GM21515 (cell line): ENCODE measurements around the gene MARCHF6.
"Not testable (repeated sequence)": the region's sequence is repeated elsewhere in the genome, so short reads cannot be mapped to it uniquely, and the experiment has no call there.

Experiments used
- ATAC-seq: cut with Tn5 transposase; IDR thresholded peaks from one replicate; pipeline ENCODE4 v1.9.1; 2021; ENCODE audit not compliant: unreplicated experiment

The MARCHF6 gene

DNA sequence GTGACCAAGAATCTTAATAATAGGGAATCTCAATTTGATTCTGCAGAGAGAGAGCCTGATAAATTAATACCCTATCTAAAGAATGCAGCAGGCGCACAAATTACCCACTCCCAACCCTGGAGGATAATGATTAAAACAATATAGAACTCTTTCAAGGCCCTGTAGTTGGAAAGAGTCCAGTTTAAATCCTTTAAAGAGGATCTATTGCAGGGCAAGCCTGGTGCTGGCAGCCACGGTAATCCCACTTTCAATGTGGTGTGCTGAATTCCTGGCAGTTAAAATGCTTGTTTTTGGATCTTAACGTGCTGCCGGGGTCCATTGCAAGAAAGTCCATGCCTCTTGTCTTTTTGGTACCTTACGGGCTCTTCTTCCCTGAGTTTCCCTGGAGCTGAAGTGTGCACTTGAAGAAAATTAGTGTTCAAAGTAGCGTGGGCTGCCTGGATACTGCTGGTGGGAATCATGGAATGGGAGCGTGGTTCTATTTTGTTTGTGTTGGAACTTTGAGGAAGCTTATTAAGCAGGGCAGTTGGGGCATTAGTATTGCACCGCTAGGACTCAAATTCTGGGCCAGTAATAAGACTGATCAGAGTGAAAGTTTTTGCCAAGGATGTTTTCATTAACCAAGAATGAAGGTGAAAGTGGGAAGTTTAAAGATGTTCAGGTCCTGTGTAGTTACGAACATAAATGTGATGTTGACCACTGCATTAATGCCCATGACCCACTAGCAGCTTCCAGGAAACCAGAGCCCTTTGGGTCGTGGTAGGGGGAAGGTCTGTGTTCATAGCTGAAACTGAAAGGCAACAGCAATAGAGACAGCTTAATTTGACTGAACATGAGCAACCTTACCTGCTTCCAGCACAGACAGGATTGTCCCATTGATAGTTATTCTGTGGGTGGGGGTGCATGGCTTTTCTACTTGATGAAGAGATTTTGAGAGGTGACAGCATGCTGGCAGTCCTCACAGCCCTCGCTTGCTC lies 20.8 kb downstream of the MARCHF6 start:
- no peak for ATAC-seq

DNA sequence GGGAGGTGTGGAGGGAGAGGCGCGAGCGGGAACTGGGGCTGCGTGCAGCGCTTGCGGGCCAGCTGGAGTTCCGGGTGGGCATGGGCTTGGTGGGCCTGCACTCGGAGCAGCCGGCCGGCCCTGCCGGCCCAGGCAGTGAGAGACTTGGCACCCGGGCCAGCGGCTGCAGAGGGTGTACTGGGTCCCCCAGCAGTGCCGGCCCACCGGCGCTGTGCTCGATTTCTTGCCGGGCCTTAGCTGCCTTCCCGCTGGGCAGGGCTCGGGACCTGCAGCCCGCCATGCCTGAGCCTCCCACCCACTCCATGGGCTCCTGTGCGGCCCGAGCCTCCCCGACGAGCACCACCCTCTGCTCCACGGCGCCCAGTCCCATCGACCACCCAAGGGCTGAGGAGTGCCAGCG lies 21.7 kb downstream of the MARCHF6 start:
- ATAC-seq, result not testable (repeated sequence)

DNA sequence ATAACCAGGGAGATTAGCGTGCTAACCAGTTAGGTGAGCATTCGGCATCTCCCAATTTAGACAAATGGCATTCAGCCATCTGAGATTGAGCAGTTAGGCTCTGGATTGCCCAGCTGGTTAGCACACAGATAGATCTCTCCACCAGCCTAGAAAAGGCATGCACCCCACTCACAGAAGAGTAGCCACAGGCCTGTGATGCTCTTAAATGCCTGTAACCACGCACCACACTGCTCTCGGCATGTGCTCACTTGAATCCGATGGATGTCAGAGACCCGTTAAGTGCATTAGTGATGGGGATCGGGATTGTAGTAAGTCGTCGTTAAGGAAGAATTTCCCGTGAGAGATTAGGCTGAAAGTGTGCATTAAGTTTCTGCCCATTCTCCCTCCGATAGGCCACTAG lies 23.0 kb downstream of the MARCHF6 start:
- ATAC-seq, result no peak

DNA sequence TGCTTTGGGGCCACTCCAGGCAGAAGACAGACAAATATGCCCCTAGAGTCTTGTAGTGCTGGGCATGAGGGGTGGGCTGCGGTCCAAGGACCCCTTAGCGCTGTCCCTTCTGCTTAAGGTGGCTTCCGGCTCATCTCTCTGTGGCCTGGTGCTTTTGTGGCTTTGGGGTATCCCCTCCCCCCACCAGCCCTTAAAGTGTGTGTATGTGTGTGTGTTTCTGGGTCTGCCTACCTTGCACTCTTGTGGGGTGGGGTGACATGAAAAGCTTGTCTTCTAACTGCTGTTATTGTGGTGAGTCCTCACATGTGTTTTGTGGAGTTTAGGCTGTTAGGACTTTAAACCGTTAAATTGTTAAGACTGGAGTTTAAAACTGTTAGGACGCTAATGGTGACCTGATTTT lies 23.6 kb downstream of the MARCHF6 start:
- ATAC-seq, result no peak

DNA sequence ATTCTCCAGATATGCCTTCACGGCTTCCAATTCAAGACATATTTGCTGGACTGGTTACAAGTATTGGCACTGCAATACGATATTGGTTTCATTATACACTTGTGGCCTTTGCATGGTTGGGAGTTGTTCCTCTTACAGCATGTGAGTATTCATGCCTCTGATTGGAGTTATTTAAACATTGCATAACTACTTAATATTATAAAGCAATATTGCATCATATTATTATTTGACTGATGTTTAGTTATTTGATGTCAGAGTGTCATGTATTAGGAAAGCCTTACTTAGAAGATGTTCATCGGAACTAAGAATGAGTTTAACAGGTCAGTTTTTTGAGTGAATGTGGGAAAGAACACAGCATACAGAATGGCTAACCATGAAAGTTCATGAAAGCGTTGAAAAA lies 28.3 kb downstream of the MARCHF6 start:
- no peak for ATAC-seq

DNA sequence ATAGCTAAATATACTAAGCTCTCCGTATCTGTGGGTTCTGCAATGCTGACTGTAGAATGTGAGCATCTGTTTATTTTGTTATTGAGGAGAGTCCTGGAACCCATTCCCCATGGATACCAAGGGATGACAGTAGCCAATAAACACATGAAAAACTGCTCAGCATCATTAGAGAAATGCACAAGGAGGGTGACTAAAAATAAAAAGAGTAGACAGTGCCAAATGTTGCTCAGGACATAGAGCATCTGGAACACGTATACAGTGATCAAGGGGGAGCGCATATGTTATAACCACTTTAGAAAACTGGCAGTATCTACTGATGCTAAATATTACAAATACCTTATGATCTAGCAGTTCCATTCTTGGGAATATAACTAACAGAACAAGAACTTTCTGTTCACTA lies 31.0 kb downstream of the MARCHF6 start:
- ATAC-seq, result no peak

DNA sequence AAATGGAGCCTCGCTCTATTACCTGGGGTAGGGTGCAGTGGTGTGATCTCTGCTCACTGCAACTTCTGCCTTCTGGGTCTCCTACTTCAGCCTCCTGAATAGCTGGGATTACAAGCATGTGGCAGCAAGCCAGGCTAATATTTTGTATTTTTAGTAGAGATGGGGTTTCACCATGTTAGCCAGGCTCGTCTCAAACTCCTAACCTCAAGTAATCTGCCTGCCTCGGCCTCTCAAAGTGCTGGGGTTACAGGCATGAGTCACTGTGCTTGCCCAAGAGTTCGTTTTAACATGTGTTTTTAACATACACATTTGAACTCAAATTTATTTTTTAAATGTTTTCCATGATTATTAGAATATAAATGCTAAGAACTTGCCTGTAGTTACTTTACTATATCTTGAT lies 34.2 kb downstream of the MARCHF6 start:
- ATAC-seq, result no peak

DNA sequence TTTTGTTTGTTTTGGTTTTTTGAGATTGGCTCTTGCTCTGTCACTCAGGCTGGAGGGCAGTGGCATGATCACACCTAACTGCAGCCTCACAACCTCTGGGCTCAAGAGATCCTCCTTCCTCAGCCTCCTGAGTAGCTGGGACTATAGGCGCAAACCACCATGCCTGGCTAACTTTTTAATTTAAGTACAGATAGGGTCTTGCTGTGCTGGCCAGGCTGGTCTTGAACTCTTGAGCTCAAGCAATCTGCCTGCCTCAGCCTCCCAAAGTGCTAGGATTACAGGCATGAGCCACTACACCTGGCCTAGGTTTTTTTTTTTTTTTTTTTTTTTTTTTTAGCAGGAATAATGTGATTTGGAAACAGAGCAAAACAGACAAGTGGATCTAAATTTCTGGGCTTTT lies 37.6 kb downstream of the MARCHF6 start:
- ATAC-seq, result no peak

DNA sequence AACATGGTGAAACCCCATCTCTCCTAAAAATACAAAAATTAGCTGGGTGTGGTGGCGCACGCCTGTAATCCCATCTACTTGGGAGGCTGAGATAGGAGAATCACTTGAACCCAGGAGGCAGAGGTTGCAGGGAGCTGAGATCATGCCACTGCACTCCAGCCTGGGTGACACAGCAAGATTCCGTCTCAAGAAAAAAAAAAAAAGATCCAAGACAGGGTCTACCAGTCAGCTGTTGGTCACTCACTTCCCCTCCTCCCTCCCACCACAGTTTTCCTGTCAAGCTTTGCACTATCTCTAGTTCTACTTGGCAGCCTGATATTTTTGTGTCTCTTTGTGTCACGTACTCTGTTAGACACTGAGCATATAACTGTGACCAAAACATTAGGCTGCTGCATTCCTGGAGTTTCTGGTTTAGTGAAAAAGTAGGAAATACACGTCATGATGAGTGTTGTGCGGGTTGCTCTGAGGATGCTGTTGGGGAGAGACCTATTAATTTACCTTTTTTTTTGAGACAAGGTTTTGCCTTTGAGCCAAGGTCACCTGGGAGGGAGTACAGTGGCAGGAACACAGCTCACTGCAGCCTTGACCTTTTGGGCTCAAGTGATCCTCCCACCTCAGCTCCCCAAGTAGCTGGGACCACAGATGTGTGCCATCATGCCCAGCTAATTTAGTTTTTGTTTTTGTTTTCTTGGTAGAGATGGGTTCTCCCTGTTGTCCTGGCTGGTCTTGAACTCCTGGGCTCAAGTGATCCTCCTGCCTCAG lies 39.3 kb downstream of the MARCHF6 start:
- ATAC-seq, result not testable (repeated sequence)

DNA sequence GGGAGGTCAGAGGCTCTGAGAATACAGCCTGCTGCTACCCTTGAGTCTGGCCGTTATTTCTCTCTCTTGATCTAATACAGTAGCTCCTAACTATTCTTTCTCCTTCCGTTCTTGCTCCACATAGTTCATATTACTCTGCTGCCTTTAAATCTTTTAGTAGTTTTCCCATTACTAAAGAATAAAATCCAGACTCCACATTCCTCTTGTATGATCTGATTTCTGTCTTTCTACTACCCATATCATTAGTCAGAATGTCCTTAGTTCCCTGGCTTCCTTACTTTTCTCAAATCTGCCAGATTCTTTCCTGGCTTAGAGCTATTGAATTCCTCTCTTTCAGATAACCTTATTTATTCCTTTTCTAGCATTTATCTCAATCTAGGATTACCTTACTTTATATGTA lies 40.0 kb downstream of the MARCHF6 start:
- ATAC-seq, result no peak

DNA sequence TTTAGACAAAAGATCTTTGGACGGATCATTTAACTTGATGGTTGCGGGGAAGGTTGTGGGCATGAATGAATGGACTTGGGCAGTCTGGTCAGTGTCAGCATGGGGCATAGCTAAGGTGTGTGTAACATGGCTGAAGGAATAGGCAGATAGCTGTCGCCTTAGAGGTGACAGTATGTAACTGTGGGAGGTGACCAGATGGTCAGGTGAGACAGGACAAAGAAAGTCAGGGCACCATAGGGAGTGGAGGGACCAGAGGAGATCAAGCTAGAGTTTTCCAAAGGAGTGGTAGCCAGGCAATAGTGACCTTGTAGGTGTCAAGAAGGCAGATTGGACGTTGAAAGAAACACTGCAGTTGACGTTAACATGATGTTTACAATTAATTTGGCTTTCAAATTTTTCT lies 43.1 kb downstream of the MARCHF6 start:
- no peak for ATAC-seq

DNA sequence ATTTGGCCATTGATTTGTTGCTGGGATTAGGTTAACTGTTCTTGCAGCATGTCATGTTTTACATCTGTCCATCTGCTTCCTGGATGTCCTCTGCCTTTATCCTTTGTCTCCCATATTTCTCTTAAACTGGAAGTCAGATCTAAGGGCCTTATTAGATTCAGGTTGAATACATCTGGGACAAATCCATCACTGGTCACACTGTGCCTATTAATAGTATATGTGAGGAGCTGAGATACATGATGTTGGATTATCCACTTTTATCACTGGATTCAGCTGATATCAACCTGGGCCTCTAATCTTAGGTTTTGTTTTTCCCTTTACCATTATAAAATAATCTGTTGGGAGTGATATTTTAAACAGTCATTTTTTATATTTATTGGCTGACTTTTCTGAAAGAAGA lies 46.3 kb downstream of the MARCHF6 start:
- no peak for ATAC-seq

DNA sequence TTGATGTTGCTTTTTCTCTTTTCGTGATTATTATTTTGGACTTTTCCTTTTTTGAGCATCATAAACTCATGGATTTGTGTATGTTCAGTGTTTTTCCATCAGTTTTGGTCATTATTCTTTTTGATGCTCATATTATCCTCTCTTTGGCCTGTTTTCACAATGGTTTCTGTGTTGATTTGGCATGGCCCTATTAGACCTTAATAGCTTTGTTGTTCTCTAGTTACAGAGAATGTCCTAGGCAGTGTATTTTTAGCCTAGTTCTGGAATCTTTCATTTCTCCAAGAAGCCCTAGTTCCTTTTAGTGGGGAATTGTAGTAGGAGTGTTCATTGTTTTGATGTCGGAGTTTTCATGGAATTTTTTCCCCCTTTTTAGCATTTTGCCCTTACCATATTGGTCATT lies 46.9 kb downstream of the MARCHF6 start:
- no peak for ATAC-seq

DNA sequence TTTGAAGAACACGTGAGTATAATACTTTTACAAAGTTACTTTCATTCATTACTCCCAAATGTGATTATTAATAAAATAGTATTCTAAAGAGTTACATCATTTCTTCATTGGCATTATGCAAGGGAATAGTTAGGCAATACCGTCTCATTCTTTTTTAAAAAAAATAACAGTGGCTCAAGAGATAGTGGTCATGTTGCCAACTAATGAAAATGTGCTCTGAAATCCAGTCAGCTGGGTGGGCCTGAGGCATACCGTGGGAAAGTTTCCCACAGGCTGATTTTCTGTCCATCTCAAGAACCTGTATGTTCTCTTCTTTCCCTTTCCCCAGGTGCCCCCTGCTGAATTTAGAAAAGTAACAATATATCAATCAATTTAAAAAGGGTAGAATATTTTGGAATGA lies 47.3 kb downstream of the MARCHF6 start:
- no peak for ATAC-seq

DNA sequence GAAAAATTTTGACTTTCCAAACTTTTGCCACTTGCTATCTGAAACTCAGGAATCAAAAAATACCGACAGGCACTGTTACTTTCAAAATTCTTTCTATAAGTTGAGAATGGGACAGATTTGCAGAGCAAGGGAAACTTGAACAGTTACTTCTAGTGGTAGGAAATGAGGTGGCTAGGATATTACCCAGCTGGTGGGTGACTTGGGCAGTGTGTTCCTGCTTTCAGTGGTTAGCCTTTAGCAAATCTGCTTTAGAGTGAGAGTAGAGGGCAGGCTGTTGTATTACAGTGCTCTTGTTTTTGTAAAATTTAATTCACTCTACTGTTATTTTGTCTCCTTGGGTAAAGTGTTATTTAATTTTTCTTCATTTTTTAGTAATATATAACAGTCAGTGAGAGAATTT lies 48.0 kb downstream of the MARCHF6 start:
- ATAC-seq, result peak; percentile 61
